Activated CD8-positive, alpha-beta T cell treated with anti-CD3 and anti-CD28 coated beads for 36 hours (primary cell): ENCODE measurements around the gene PPARD. TPM values are rescaled to one million over a fixed set of nuclear protein-coding genes. Genes with fewer than 3 reads are reported as not detected.

Experiments
- ATAC-seq: fragments of 200-7000 bp; cut with Tn5 transposase; one replicate; pipeline ENCODE4 v1.10.0; 2021; ENCODE audit warnings: mild to moderate bottlenecking, moderate library complexity
- CTCF ChIA-PET: fragments of 350-600 bp; sonication (Branson Sonifier 250); formaldehyde crosslinking; loops from one replicate; lab custom pipeline; 2021; ENCODE audit warnings: antibody characterized with exemption; lab: Charles Lee
- POLR2A ChIA-PET: fragments of 350-600 bp; sonication (Branson Sonifier 250); formaldehyde crosslinking; loops from one replicate; lab custom pipeline; 2021; ENCODE audit warnings: antibody characterized with exemption; lab: Charles Lee
- DNase-seq: peaks from one replicate; pipeline ENCODE4 v3.0.0-alpha.2; 2020
- H3K27ac Mint-ChIP-seq: one replicate; pipeline ENCODE4 v1.8.0; 2021; ENCODE audit warnings: mild to moderate bottlenecking, mixed read lengths
- H3K27me3 Mint-ChIP-seq: one replicate; pipeline ENCODE4 v1.8.0; 2021; ENCODE audit warnings: mixed read lengths
- H3K36me3 Mint-ChIP-seq: one replicate; pipeline ENCODE4 v1.8.0; 2021; ENCODE audit warnings: low read depth, mixed read lengths
- H3K4me1 Mint-ChIP-seq: one replicate; pipeline ENCODE4 v1.8.0; 2021; ENCODE audit warnings: low read depth, mixed read lengths
- H3K4me3 Mint-ChIP-seq: one replicate; pipeline ENCODE4 v1.8.0; 2021; ENCODE audit warnings: mild to moderate bottlenecking, moderate library complexity, mixed read lengths
- H3K9me3 Mint-ChIP-seq: one replicate; pipeline ENCODE4 v1.8.0; 2021; ENCODE audit warnings: mixed read lengths
- CTCF ChIP-seq: fragments of 200-600 bp; IDR thresholded peaks from one replicate; pipeline ENCODE4 v1.8.0; 2022; ENCODE audit warnings: antibody characterized with exemption, mild to moderate bottlenecking
- intact Hi-C: fragments of 100-400 bp; cut with micrococcal nuclease; formaldehyde crosslinking; loops from one replicate; pipeline ENCODE4 v1.10.0; 2022
- total RNA-seq, 2 experiments: library from RNA; stranded (reverse); gene quantifications; one replicate each; pipeline ENCODE4 v1.2.3, GENCODE V29; 2021

The PPARD gene
- total RNA-seq, 2 experiments from 2014 or later = 26.6 to 26.7 TPM

GRCh38 chr6:35445691-35446090, 103.3 kb downstream of the PPARD start:
- POLR2A ChIA-PET = interaction anchor here (1.9 kb wide), 1 partner anchor 102 kb away, joined by 4 read pairs; no protein-coding TSS in a partner anchor
- no peaks in the 10 kb centered on the region for H3K9me3 Mint-ChIP-seq
- H3K4me1 Mint-ChIP-seq = peaks cover 6% of the 10 kb centered on the region
- H3K27ac Mint-ChIP-seq = no peak overlapping the region
- peak; percentile 48 for ATAC-seq
- H3K4me3 Mint-ChIP-seq = no peak overlapping the region
- DNase-seq = peak; percentile 73
- intact Hi-C loops = no loop called here
- CTCF ChIA-PET = interaction anchor here (3.3 kb wide), 1 partner anchor 149 kb away, joined by 15 read pairs; the partner anchor contains the start of gene DEF6
- TF ChIP-seq CTCF = no peak
- no peaks in the 10 kb centered on the region for H3K36me3 Mint-ChIP-seq
- no peaks in the 10 kb centered on the region for H3K27me3 Mint-ChIP-seq

- ATAC-seq (no peak), DNase-seq (no peak)
- ChIA-PET POLR2A (interaction anchor here (0.5 to 2.3 kb wide), 3 partner anchors 20 to 148 kb away, joined by 3 to 9 read pairs (median 7); partner anchors contain the start of genes PPARD and RPL10A), CTCF (interaction anchor here (0.9 to 9.7 kb wide), 12 partner anchors 10 to 189 kb away, joined by 3 to 209 read pairs (median 10); partner anchors contain the start of genes DEF6 and PPARD)
- H3K27ac Mint-ChIP-seq = no peak overlapping the region
- no peaks in the 10 kb centered on the region for H3K27me3 Mint-ChIP-seq
- no peak for TF ChIP-seq CTCF
- no peaks in the 10 kb centered on the region for H3K36me3 Mint-ChIP-seq
- intact Hi-C loops = loop anchor here (2.0 kb wide), 1 partner anchor 149 kb away; no protein-coding TSS in a partner anchor
- H3K9me3 Mint-ChIP-seq = no peaks in the 10 kb centered on the region
- H3K4me3 Mint-ChIP-seq = no peak overlapping the region
- peaks cover 18% of the 10 kb centered on the region for H3K4me1 Mint-ChIP-seq
Measured at GRCh38 chr6:35448191-35448590, 105.8 kb downstream of the PPARD start.

GRCh38 chr6:35449287-35449881, 107.0 kb downstream of the PPARD start:
- TF ChIP-seq CTCF = peak; percentile 70
- intact Hi-C loops = loop anchor here (1.0 to 2.0 kb wide), 2 partner anchors 107 to 151 kb away; partner anchors contain the start of gene PPARD
- peaks cover 2% of the 10 kb centered on the region for H3K36me3 Mint-ChIP-seq
- H3K4me3 Mint-ChIP-seq = no peak overlapping the region
- ChIA-PET CTCF (interaction anchor here (0.6 to 9.7 kb wide), 39 partner anchors 9 to 558 kb away, joined by 3 to 209 read pairs (median 6); partner anchors contain the start of genes DEF6, PPARD and RPL10A), POLR2A (interaction anchor here (0.5 to 2.3 kb wide), 7 partner anchors 16 to 121 kb away, joined by 3 to 9 read pairs (median 3); partner anchors contain the start of genes PPARD and RPL10A)
- DNase-seq (peak; percentile 50), ATAC-seq (peak; percentile 63)
- H3K27me3 Mint-ChIP-seq = no peaks in the 10 kb centered on the region
- peaks cover 29% of the 10 kb centered on the region for H3K4me1 Mint-ChIP-seq
- no peaks in the 10 kb centered on the region for H3K9me3 Mint-ChIP-seq
- H3K27ac Mint-ChIP-seq = no peak overlapping the region

- peaks cover 17% of the 10 kb centered on the region for H3K36me3 Mint-ChIP-seq
- no peak for TF ChIP-seq CTCF
- ATAC-seq (no peak), DNase-seq (no peak)
- no peaks in the 10 kb centered on the region for H3K27me3 Mint-ChIP-seq
- H3K4me1 Mint-ChIP-seq = peaks cover 36% of the 10 kb centered on the region
- no peaks in the 10 kb centered on the region for H3K9me3 Mint-ChIP-seq
- POLR2A ChIA-PET = interaction anchor here (0.8 to 5.5 kb wide), 10 partner anchors 16 to 155 kb away, joined by 3 to 70 read pairs (median 5); partner anchors contain the start of genes DEF6, PPARD and RPL10A
- intact Hi-C loops = no loop called here
- peak overlapping the region; percentile 39 for H3K27ac Mint-ChIP-seq
- CTCF ChIA-PET = interaction anchor here (0.8 to 9.7 kb wide), 17 partner anchors 14 to 285 kb away, joined by 3 to 209 read pairs (median 6); partner anchors contain the start of genes ARMC12, DEF6, PPARD and RPL10A
- peak overlapping the region; percentile 78 for H3K4me3 Mint-ChIP-seq
Measured at GRCh38 chr6:35451354-35452182, 109.2 kb downstream of the PPARD start.
